GM12874 (cell line): ENCODE data around the gene ZNF500.

Experiments
- TF ChIP-seq, protein P1 (sequence below): IDR thresholded peaks from 2 replicates; pipeline ENCODE4 v1.5.1; 2011; ENCODE audit warnings: low read depth, mild to moderate bottlenecking, control low read depth, low read length, moderate library complexity; ENCODE audit not compliant: insufficient read depth

Gene ZNF500

GRCh38 chr16:4766875-4767628, at the start of gene ZNF500:
TSS of gene ZNF500 (minus strand) at chr16:4767162. CDS start at chr16:4765978, 1,184 bp downstream.
- TF ChIP-seq, protein P1, sequence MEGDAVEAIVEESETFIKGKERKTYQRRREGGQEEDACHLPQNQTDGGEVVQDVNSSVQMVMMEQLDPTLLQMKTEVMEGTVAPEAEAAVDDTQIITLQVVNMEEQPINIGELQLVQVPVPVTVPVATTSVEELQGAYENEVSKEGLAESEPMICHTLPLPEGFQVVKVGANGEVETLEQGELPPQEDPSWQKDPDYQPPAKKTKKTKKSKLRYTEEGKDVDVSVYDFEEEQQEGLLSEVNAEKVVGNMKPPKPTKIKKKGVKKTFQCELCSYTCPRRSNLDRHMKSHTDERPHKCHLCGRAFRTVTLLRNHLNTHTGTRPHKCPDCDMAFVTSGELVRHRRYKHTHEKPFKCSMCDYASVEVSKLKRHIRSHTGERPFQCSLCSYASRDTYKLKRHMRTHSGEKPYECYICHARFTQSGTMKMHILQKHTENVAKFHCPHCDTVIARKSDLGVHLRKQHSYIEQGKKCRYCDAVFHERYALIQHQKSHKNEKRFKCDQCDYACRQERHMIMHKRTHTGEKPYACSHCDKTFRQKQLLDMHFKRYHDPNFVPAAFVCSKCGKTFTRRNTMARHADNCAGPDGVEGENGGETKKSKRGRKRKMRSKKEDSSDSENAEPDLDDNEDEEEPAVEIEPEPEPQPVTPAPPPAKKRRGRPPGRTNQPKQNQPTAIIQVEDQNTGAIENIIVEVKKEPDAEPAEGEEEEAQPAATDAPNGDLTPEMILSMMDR = no peak

- TF ChIP-seq, protein P1 = no peak
These were observed 47.7 kb upstream of the ZNF500 start for GRCh38 chr16:4814542-4815173.

DNA sequence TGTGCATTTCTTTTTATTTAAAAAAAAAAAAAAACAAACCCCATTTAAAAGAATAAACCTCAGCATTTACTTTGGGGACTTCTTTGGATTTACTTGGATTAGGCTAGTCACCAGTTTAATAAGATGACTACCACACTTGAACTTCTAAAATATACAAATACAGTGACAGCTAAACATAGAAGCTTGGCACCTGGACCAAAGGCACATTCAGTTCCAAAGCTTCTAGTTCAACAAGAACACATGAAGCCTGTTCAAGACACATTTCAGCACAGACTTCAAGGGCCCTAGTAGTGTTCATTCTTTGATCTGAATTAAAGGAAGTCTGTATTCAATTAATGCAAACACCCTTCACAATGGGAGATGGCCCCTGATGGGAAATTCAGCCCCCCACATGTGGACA, 47.1 kb upstream of the ZNF500 start:
- TF ChIP-seq, protein P1 = no peak

GRCh38 chr16:4813251-4814003, 46.5 kb upstream of the ZNF500 start:
- TF ChIP-seq, protein P1 = no peak

- TF ChIP-seq, protein P1 = no peak
These were observed 44.8 kb upstream of the ZNF500 start for GRCh38 chr16:4811773-4812172.

DNA sequence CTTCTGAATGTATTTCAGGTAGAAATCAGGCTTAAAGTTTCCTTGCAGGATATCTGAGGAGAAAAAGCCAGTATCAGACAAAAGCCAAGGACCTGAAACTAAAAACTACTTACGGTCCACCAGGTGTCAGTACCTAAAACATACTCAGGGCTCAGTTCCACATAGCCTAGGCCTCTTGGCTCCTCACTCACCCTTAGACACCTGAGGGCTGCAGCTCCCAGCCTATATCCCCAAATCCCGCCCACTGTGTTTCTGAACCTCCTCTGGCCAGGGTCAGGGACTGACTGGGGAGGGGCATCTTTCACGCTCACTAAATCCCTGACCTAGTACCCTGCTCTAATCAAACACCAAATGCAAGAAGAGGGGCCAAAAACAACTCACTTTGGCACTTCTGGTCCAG, 44.3 kb upstream of the ZNF500 start:
- TF ChIP-seq, protein P1 = no peak

- TF ChIP-seq, protein P1 = no peak
These were observed 39.3 kb upstream of the ZNF500 start for GRCh38 chr16:4806280-4806679.
